B cell (primary cell): Measurements from ENCODE around the gene SH3RF1.

Experiments
- CTCF ChIP-seq: fragments of 200-600 bp; IDR thresholded peaks from one replicate; pipeline ENCODE4 v1.8.0; 2022; ENCODE audit warnings: antibody characterized with exemption, mild to moderate bottlenecking
- EZH2 ChIP-seq: IDR thresholded peaks from 2 replicates; pipeline ENCODE4 v1.6.1; 2012; ENCODE audit warnings: borderline replicate concordance, low read depth, mild to moderate bottlenecking, moderate library complexity, low read length; ENCODE audit not compliant: insufficient read depth, poor library complexity, severe bottlenecking

- TF ChIP-seq CTCF (no peak), EZH2 (no peak)
Observed at GRCh38 chr4:169198167-169198566, 72.6 kb downstream of the SH3RF1 start.
